ENCODE measurements around the gene HEG1. TPM values are rescaled to one million over a fixed set of nuclear protein-coding genes. Genes with fewer than 3 reads are reported as not detected.

HEG1 gene
- total and polyA plus RNA-seq, 2 of the 4 experiments (the other 2 are of a cell fraction), result 25.6 to 43.4 TPM

DNA sequence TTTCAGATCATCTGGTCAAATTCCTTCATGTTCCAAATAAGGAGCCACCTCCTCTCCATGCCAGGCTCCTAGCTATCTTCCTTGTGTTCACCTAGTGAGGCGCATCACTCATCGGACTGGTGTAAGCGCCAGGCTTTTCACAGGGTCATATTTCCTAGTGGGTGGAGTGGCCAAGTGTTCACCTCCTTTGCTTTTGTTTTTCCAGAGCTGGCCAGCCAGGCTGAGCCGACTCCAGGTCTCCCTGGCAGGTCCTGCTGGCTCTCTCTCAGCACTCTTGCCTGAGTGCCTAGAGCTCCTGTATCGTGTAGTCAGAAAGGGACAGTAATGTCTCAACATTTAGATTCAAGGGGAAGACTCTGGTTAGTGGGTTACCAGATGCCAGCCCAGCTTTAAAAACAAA, 31.0 kb downstream of the HEG1 start:
- Histone ChIP-seq H4K5ac (ENCODE audit: low read depth, low read length) (no peak overlapping the region), H3K18ac (ENCODE audit: low read depth, low read length) (no peak overlapping the region), H2BK120ac (ENCODE audit: low read depth, low read length) (no peak overlapping the region), H2BK20ac (ENCODE audit: low read depth, low read length) (no peak overlapping the region), H3K56ac (ENCODE audit: extremely low read depth, insufficient read depth, low read length) (no peak overlapping the region), H2BK5ac (ENCODE audit: low read depth, low read length, poor library complexity, severe bottlenecking) (no peak overlapping the region), H2AFZ (replicated peaks; ENCODE audit: low read length, poor library complexity) (peak overlapping the region; percentile 54), H3K36me3 (ENCODE audit: control insufficient read depth, insufficient read depth, low read length) (peaks cover 57% of the 10 kb centered on the region), H3K9ac (ENCODE audit: low read depth, low read length) (no peak overlapping the region), H2AK5ac (ENCODE audit: low read depth, low read length) (no peak overlapping the region), H3K9me3 (ENCODE audit: control insufficient read depth, insufficient read depth, low read length) (no peaks in the 10 kb centered on the region), H3K14ac (replicated peaks; ENCODE audit: low read depth, low read length) (no peak overlapping the region), H3K79me1 (ENCODE audit: low read depth in 1 of 2, low read length in 2 of 2) (peaks cover 44 to 73% of the 10 kb centered on the region in 2 experiments), H3K4me2 (ENCODE audit: low read depth, low read length) (no peak overlapping the region), H2BK15ac (ENCODE audit: low read depth, low read length) (no peak overlapping the region), H4K8ac (ENCODE audit: low read depth in 2 of 2, low read length in 2 of 2) (0 out of 4 replicates have a peak overlapping the region, but pooled peaks of 1 of the 2 experiments have one; percentile 15), H3K23ac (ENCODE audit: low read depth, low read length) (no peak overlapping the region), H2AK9ac (replicated peaks; ENCODE audit: low read depth, low read length, poor library complexity) (no peak overlapping the region), H4K20me1 (ENCODE audit: insufficient read depth, low read length) (peaks cover 61% of the 10 kb centered on the region; the same call in 1 of the 2 replicates), H3K9me1 (ENCODE audit: insufficient read depth, low read length) (peaks cover 27% of the 10 kb centered on the region), H4K91ac (ENCODE audit: insufficient read depth, low read depth, low read length) (no peak overlapping the region), H3K27ac (ENCODE audit: insufficient read depth, low read length) (no peak overlapping the region), H3K4me3 (ENCODE audit: insufficient read depth, low read depth, low read length) (no peak overlapping the region), H3K4ac (ENCODE audit: low read depth, low read length) (no peak overlapping the region), H3K27me3 (ENCODE audit: control insufficient read depth, insufficient read depth, low read length) (no peaks in the 10 kb centered on the region), H3K4me1 (ENCODE audit: control insufficient read depth, insufficient read depth, low read length) (peaks cover 2% of the 10 kb centered on the region; the same call in 1 of the 2 replicates)
- no TSS peak for BruUV-seq (replicated peaks)
- ChIA-PET POLR2A (ENCODE audit: unreplicated experiment) (no interaction called here), CTCF (no interaction called here)
- dilution Hi-C loops (cut with HindIII; ENCODE audit: low sequenced_read_pairs, unreplicated experiment) (no loop called here), intact Hi-C loops (cut with micrococcal nuclease) (no loop called here), in situ Hi-C loops (cut with MboI; ENCODE audit: low sequenced_read_pairs) (no loop called here)
- no peak for DNase-seq
- TF ChIP-seq BHLHE40 (IDR thresholded peaks at IDR 0.05; ENCODE audit: low read depth, low read length), result no peak
- TF ChIP-seq RCOR1 (IDR thresholded peaks at IDR 0.05; ENCODE audit: insufficient replicate concordance, low read length), result no peak
- no peak for TF ChIP-seq NFE2L2 (IDR thresholded peaks at IDR 0.05; ENCODE audit: low read depth, low read length)
- no peak for TF ChIP-seq POLR2A (IDR thresholded peaks at IDR 0.05; ENCODE audit: low read depth, low read length)
- TF ChIP-seq CHD1 (IDR thresholded peaks at IDR 0.05; ENCODE audit: low read depth, low read length), result no peak
- TF ChIP-seq, protein P1, sequence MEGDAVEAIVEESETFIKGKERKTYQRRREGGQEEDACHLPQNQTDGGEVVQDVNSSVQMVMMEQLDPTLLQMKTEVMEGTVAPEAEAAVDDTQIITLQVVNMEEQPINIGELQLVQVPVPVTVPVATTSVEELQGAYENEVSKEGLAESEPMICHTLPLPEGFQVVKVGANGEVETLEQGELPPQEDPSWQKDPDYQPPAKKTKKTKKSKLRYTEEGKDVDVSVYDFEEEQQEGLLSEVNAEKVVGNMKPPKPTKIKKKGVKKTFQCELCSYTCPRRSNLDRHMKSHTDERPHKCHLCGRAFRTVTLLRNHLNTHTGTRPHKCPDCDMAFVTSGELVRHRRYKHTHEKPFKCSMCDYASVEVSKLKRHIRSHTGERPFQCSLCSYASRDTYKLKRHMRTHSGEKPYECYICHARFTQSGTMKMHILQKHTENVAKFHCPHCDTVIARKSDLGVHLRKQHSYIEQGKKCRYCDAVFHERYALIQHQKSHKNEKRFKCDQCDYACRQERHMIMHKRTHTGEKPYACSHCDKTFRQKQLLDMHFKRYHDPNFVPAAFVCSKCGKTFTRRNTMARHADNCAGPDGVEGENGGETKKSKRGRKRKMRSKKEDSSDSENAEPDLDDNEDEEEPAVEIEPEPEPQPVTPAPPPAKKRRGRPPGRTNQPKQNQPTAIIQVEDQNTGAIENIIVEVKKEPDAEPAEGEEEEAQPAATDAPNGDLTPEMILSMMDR (conservative IDR thresholded peaks at IDR 0.05; ENCODE audit: low read depth, low read length), result no peak
- TF ChIP-seq, protein P2, sequence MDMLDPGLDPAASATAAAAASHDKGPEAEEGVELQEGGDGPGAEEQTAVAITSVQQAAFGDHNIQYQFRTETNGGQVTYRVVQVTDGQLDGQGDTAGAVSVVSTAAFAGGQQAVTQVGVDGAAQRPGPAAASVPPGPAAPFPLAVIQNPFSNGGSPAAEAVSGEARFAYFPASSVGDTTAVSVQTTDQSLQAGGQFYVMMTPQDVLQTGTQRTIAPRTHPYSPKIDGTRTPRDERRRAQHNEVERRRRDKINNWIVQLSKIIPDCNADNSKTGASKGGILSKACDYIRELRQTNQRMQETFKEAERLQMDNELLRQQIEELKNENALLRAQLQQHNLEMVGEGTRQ (IDR thresholded peaks at IDR 0.05; ENCODE audit: low read depth, low read length), result no peak
- WGBS, 2 experiments (ENCODE audit: extremely low coverage in 2 of 2, insufficient read length in 1 of 2), result no CpG with 5 or more reads among the region's 5 CpGs
- ATAC-seq (ENCODE audit: low read depth), result no peak
